ENCODE measurements around the gene DYNC2H1.

The DYNC2H1 gene, protein sequence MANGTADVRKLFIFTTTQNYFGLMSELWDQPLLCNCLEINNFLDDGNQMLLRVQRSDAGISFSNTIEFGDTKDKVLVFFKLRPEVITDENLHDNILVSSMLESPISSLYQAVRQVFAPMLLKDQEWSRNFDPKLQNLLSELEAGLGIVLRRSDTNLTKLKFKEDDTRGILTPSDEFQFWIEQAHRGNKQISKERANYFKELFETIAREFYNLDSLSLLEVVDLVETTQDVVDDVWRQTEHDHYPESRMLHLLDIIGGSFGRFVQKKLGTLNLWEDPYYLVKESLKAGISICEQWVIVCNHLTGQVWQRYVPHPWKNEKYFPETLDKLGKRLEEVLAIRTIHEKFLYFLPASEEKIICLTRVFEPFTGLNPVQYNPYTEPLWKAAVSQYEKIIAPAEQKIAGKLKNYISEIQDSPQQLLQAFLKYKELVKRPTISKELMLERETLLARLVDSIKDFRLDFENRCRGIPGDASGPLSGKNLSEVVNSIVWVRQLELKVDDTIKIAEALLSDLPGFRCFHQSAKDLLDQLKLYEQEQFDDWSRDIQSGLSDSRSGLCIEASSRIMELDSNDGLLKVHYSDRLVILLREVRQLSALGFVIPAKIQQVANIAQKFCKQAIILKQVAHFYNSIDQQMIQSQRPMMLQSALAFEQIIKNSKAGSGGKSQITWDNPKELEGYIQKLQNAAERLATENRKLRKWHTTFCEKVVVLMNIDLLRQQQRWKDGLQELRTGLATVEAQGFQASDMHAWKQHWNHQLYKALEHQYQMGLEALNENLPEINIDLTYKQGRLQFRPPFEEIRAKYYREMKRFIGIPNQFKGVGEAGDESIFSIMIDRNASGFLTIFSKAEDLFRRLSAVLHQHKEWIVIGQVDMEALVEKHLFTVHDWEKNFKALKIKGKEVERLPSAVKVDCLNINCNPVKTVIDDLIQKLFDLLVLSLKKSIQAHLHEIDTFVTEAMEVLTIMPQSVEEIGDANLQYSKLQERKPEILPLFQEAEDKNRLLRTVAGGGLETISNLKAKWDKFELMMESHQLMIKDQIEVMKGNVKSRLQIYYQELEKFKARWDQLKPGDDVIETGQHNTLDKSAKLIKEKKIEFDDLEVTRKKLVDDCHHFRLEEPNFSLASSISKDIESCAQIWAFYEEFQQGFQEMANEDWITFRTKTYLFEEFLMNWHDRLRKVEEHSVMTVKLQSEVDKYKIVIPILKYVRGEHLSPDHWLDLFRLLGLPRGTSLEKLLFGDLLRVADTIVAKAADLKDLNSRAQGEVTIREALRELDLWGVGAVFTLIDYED (N-terminal part only)

DNA sequence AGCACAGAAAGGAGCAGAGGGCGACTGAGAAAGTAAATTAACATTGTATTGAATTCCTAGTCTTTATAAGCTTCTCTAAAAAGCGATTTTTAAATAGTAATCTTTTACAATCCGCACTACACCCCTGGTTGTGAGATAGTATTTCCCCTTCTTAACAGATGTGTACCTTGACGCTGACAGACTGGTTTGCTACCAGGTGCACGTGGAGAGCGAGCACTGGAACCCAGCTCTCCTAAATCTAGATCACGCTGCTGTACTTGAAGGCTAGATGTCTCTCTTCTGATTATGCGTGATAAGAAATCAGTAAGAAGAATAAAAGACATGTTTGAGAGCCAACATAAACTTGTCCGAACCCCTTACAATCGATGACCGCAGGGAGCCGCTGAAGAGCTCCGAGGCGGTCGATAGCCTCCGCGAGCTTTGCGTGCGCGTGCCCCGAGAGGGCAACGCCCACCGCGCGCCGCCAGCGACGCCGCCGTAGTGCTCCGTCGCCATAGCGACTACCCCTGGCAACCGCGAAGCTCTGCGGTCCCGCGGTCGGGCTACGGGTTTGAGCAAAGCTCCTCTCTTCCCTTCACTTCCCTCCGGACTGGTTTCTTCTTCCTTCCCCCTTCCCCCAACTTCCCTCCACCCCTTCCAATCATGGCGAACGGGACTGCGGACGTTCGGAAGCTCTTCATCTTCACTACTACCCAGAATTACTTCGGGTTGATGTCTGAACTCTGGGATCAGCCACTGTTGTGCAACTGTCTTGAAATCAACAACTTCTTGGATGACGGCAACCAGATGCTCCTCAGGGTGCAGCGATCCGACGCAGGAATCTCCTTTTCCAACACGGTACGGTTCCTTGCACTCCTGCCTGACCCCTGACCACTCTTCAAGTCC lies at the start of gene DYNC2H1:
Gene DYNC2H1, plus strand, starts transcription at position 494 of the 885 bp plus-strand sequence. Its CDS starts 149 bp downstream, at position 643.
- Histone ChIP-seq H3K4me1 (ENCODE audit: control insufficient read depth, insufficient read depth, low read length, unreplicated experiment) (peaks cover 26% of the 10 kb centered on the region), H3K4me3 (ENCODE audit: low read depth, low read length) (peak within 1 kb of the TSS; percentile 100), H3K79me2 (ENCODE audit: control insufficient read depth, insufficient read depth, low read length, unreplicated experiment) (peaks cover 37% of the 10 kb centered on the region), H3K27ac (ENCODE audit: low read depth, low read length) (peak within 1 kb of the TSS; percentile 87), H3K27me3 (ENCODE audit: insufficient read depth, low read length) (no peaks in the 10 kb centered on the region), H2AFZ (ENCODE audit: low read length, unreplicated experiment) (peak within 1 kb of the TSS; percentile 99), H3K36me3 (ENCODE audit: insufficient read depth, low read length) (peaks cover 5% of the 10 kb centered on the region)

DNA sequence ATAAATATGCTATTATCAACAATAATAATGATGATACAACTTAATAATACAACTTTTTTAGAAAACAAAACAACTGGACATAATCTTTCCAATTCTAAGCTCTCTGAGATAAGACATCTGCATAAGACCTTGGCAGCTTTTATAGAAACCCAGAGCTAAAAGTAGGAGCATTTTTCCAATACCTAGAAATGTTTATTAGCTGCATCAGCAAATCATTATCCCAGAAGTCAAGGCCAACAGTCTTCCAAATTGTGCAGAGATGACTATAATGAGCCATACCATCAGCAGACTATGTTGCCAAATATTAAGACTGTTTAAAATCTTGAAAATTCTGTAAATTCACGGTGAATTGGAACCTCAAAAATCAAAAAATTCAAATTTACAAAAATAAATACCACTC lies 47.6 kb upstream of the DYNC2H1 start:
- no peak overlapping the region for H3K4me3 ChIP-seq (ENCODE audit: low read depth, low read length)
- no peak overlapping the region for H3K27ac ChIP-seq (ENCODE audit: low read depth, low read length)
- no peak overlapping the region for H2AFZ ChIP-seq (ENCODE audit: low read length, unreplicated experiment)
- peaks cover 32% of the 10 kb centered on the region for H3K36me3 ChIP-seq (ENCODE audit: insufficient read depth, low read length)
- no peaks in the 10 kb centered on the region for H3K79me2 ChIP-seq (ENCODE audit: control insufficient read depth, insufficient read depth, low read length, unreplicated experiment)
- H3K27me3 ChIP-seq (ENCODE audit: insufficient read depth, low read length): no peaks in the 10 kb centered on the region
- no peaks in the 10 kb centered on the region for H3K4me1 ChIP-seq (ENCODE audit: control insufficient read depth, insufficient read depth, low read length, unreplicated experiment)

DNA sequence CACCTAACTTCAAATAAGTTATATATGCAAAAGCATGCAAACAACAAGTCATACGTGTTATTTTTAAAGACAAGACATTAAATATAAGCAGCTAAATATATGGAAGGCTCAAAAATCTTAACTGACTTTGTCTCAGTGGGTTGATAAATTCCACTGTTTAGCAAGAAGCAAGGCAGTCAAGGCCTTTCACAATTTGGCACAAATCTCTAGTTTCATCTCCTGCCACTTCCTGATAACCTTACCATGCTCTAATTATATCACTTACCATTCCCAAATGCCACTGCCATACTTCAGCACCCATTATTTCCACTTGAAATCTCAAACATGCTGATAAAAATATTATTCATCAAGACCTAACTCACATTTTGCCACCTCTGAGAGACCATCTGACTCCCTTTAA lies 42.1 kb upstream of the DYNC2H1 start:
- Histone ChIP-seq H3K79me2 (ENCODE audit: control insufficient read depth, insufficient read depth, low read length, unreplicated experiment) (peaks cover 42% of the 10 kb centered on the region), H2AFZ (ENCODE audit: low read length, unreplicated experiment) (no peak overlapping the region), H3K27me3 (ENCODE audit: insufficient read depth, low read length) (no peaks in the 10 kb centered on the region), H3K27ac (ENCODE audit: low read depth, low read length) (no peak overlapping the region), H3K4me3 (ENCODE audit: low read depth, low read length) (no peak overlapping the region), H3K36me3 (ENCODE audit: insufficient read depth, low read length) (peaks cover 31% of the 10 kb centered on the region), H3K4me1 (ENCODE audit: control insufficient read depth, insufficient read depth, low read length, unreplicated experiment) (peaks cover 9% of the 10 kb centered on the region)

DNA sequence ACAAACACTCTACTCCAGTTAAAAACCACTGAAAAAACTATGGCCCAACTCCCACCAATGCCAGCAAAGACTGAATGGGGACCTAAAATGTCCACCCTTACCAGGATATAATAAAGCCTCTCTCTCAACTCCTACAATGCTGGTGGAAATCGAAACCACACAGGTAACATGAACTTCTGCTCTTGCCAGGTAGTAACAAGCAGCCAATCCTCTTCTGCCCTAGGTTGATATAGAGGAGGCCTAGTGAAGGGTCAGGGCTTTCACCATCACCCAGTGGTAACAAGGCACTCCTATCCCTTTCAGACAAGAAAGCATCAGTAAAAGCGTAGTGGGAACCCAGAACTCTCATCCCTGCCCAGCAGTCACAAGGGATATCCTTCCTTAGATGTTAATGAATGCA lies 39.9 kb upstream of the DYNC2H1 start:
- peaks cover 56% of the 10 kb centered on the region for H3K79me2 ChIP-seq (ENCODE audit: control insufficient read depth, insufficient read depth, low read length, unreplicated experiment)

GRCh38 chr11:103070142-103070541 lies 39.1 kb upstream of the DYNC2H1 start:
- H3K4me3 ChIP-seq (ENCODE audit: low read depth, low read length): no peak overlapping the region
- H3K4me1 ChIP-seq (ENCODE audit: control insufficient read depth, insufficient read depth, low read length, unreplicated experiment): peaks cover 9% of the 10 kb centered on the region
- no peaks in the 10 kb centered on the region for H3K27me3 ChIP-seq (ENCODE audit: insufficient read depth, low read length)
- peaks cover 23% of the 10 kb centered on the region for H3K36me3 ChIP-seq (ENCODE audit: insufficient read depth, low read length)
- no peak overlapping the region for H3K27ac ChIP-seq (ENCODE audit: low read depth, low read length)
- H2AFZ ChIP-seq (ENCODE audit: low read length, unreplicated experiment): no peak overlapping the region
- H3K79me2 ChIP-seq (ENCODE audit: control insufficient read depth, insufficient read depth, low read length, unreplicated experiment): peaks cover 56% of the 10 kb centered on the region

More for the DNA sequence above, 39.9 kb upstream of the DYNC2H1 start:
- no peak overlapping the region for H3K4me3 ChIP-seq (ENCODE audit: low read depth, low read length)
- H3K4me1 ChIP-seq (ENCODE audit: control insufficient read depth, insufficient read depth, low read length, unreplicated experiment): peaks cover 9% of the 10 kb centered on the region
- no peak overlapping the region for H3K27ac ChIP-seq (ENCODE audit: low read depth, low read length)
- no peak overlapping the region for H2AFZ ChIP-seq (ENCODE audit: low read length, unreplicated experiment)
- H3K27me3 ChIP-seq (ENCODE audit: insufficient read depth, low read length): no peaks in the 10 kb centered on the region
- peaks cover 19% of the 10 kb centered on the region; the same call in 1 of the 2 replicates for H3K36me3 ChIP-seq (ENCODE audit: insufficient read depth, low read length)

DNA sequence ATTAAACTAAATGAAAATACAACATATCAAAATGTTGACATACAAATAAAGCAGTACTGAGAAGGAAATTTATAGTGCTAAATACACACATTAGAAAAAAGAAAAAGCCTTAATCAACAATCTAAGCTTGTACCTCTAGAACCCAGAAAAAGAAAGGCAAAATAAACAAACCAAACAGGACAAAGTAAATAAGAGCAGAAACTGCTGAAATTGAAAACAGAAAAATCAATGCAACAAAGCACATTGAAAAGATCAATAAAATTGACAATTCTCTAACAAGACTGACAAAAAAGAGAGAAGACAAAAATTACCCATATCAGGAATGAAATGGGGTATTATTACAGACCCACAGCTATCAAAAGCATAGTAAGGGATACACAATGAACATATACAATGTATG lies 38.2 kb upstream of the DYNC2H1 start:
- Histone ChIP-seq H2AFZ (ENCODE audit: low read length, unreplicated experiment) (no peak overlapping the region), H3K4me1 (ENCODE audit: control insufficient read depth, insufficient read depth, low read length, unreplicated experiment) (peaks cover 9% of the 10 kb centered on the region), H3K4me3 (ENCODE audit: low read depth, low read length) (no peak overlapping the region), H3K27me3 (ENCODE audit: insufficient read depth, low read length) (no peaks in the 10 kb centered on the region), H3K27ac (ENCODE audit: low read depth, low read length) (no peak overlapping the region), H3K36me3 (ENCODE audit: insufficient read depth, low read length) (peaks cover 23% of the 10 kb centered on the region), H3K79me2 (ENCODE audit: control insufficient read depth, insufficient read depth, low read length, unreplicated experiment) (peaks cover 56% of the 10 kb centered on the region)

GRCh38 chr11:103076361-103076760 lies 32.9 kb upstream of the DYNC2H1 start:
- Histone ChIP-seq H3K36me3 (ENCODE audit: insufficient read depth, low read length) (peaks cover 39% of the 10 kb centered on the region), H3K27me3 (ENCODE audit: insufficient read depth, low read length) (no peaks in the 10 kb centered on the region), H3K79me2 (ENCODE audit: control insufficient read depth, insufficient read depth, low read length, unreplicated experiment) (peaks cover 34% of the 10 kb centered on the region)

GRCh38 chr11:103077554-103077953 lies 31.7 kb upstream of the DYNC2H1 start:
- H2AFZ ChIP-seq (ENCODE audit: low read length, unreplicated experiment): no peak overlapping the region
- peaks cover 46% of the 10 kb centered on the region for H3K36me3 ChIP-seq (ENCODE audit: insufficient read depth, low read length)
- H3K27ac ChIP-seq (ENCODE audit: low read depth, low read length): no peak overlapping the region
- H3K4me3 ChIP-seq (ENCODE audit: low read depth, low read length): no peak overlapping the region
- H3K27me3 ChIP-seq (ENCODE audit: insufficient read depth, low read length): no peaks in the 10 kb centered on the region
- peaks cover 12% of the 10 kb centered on the region for H3K4me1 ChIP-seq (ENCODE audit: control insufficient read depth, insufficient read depth, low read length, unreplicated experiment)
- peaks cover 37% of the 10 kb centered on the region for H3K79me2 ChIP-seq (ENCODE audit: control insufficient read depth, insufficient read depth, low read length, unreplicated experiment)

More at GRCh38 chr11:103076361-103076760, 32.9 kb upstream of the DYNC2H1 start:
- H3K4me1 ChIP-seq (ENCODE audit: control insufficient read depth, insufficient read depth, low read length, unreplicated experiment): peaks cover 12% of the 10 kb centered on the region
- H3K4me3 ChIP-seq (ENCODE audit: low read depth, low read length): no peak overlapping the region
- H3K27ac ChIP-seq (ENCODE audit: low read depth, low read length): no peak overlapping the region
- H2AFZ ChIP-seq (ENCODE audit: low read length, unreplicated experiment): no peak overlapping the region

- peaks cover 37% of the 10 kb centered on the region for H3K79me2 ChIP-seq (ENCODE audit: control insufficient read depth, insufficient read depth, low read length, unreplicated experiment)
- no peak overlapping the region for H3K27ac ChIP-seq (ENCODE audit: low read depth, low read length)
- H3K4me1 ChIP-seq (ENCODE audit: control insufficient read depth, insufficient read depth, low read length, unreplicated experiment): peaks cover 12% of the 10 kb centered on the region
- no peak overlapping the region for H2AFZ ChIP-seq (ENCODE audit: low read length, unreplicated experiment)
- H3K4me3 ChIP-seq (ENCODE audit: low read depth, low read length): no peak overlapping the region
- H3K36me3 ChIP-seq (ENCODE audit: insufficient read depth, low read length): peaks cover 47% of the 10 kb centered on the region
- H3K27me3 ChIP-seq (ENCODE audit: insufficient read depth, low read length): no peaks in the 10 kb centered on the region
Measured at GRCh38 chr11:103078710-103079109, 30.5 kb upstream of the DYNC2H1 start.
